ENCODE measurements around the gene ESPN.

- TF ChIP-seq, protein P1, sequence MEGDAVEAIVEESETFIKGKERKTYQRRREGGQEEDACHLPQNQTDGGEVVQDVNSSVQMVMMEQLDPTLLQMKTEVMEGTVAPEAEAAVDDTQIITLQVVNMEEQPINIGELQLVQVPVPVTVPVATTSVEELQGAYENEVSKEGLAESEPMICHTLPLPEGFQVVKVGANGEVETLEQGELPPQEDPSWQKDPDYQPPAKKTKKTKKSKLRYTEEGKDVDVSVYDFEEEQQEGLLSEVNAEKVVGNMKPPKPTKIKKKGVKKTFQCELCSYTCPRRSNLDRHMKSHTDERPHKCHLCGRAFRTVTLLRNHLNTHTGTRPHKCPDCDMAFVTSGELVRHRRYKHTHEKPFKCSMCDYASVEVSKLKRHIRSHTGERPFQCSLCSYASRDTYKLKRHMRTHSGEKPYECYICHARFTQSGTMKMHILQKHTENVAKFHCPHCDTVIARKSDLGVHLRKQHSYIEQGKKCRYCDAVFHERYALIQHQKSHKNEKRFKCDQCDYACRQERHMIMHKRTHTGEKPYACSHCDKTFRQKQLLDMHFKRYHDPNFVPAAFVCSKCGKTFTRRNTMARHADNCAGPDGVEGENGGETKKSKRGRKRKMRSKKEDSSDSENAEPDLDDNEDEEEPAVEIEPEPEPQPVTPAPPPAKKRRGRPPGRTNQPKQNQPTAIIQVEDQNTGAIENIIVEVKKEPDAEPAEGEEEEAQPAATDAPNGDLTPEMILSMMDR (IDR thresholded peaks at IDR 0.05), result peak; percentile 83 to 91 (median 89)
- TF ChIP-seq POLR2A (IDR thresholded peaks at IDR 0.05) (no peak), POLR2AphosphoS5 (IDR thresholded peaks at IDR 0.05) (no peak)
Observed at GRCh38 chr1:6486433-6487011, 61.9 kb downstream of the ESPN start.

Data from transverse colon (tissue), 4 donors.